Astrocyte of the hippocampus (primary cell): ENCODE measurements around the gene MSH6.

ENCODE experiments used
- DNase-seq: peaks from one replicate; pipeline ENCODE4 v3.0.0; 2011; ENCODE audit warnings: low read depth, low spot score

MSH6 gene

GRCh38 chr2:47782671-47783485 lies at the start of gene MSH6:
Gene MSH6, plus strand, starts transcription at chr2:47783145. Its CDS starts 89 bp downstream, at chr2:47783234.
- peak; percentile 98 for DNase-seq

GRCh38 chr2:47735136-47735869 lies 47.6 kb upstream of the MSH6 start:
- DNase-seq = no peak

DNA sequence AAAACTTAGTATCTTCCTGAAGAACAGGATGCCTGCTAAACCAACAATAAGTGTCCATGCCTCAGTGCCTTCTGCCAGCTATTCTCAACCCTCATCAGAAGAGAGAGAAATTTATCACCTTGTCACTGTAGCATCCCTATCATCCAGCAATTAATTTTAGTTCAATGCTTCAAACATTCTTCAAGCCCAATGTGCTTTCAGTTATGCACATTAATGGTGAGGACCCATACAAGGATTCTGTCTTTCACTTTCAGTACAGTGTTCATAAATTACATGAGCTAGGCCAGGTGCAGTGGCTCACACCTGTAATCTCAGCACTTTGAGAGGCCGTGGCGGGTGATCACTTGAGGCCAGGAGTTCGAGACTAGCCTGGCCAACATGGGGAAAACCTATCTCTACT lies 47.0 kb upstream of the MSH6 start:
- DNase-seq = no peak

- DNase-seq = no peak
These were observed 45.6 kb upstream of the MSH6 start for GRCh38 chr2:47737191-47737975.

DNA sequence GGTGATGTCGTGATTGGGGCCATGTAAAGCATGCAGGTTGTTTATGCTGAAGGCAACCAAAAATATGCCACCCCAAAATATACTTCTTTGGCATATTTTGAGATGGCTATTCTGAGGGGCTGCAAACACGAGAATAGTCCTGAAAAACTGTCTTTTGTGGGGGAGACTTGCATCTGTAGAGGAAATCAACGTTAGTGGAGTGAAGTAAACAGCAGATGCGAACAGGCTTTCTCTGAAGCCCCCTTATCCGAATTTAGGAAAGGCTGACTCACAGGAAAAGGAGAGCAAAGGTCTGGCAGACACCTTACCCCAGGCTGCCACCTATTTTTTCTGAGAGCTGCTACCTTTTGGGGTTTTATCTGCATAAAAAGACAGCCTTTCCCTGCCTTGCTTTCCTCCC lies 44.6 kb upstream of the MSH6 start:
- DNase-seq = no peak

DNA sequence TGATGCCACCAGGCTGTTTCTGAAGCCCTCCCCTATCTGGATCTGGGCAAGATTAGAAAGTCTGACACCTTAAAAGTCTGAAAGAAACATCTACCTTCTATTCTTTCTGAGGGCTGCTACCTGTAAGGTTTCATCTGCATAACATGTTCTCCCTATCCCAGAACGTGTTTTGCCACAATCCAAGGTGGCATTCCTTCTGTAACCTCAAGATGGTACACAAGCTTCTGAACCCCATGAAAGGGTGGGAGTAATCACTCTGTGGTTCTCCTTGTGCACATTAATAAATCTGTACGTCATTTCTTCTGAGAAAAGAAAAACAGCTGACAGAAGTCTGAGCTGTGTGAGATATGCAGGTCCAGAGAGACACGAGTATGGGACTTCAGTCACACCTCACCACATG lies 41.8 kb upstream of the MSH6 start:
- no peak for DNase-seq

DNA sequence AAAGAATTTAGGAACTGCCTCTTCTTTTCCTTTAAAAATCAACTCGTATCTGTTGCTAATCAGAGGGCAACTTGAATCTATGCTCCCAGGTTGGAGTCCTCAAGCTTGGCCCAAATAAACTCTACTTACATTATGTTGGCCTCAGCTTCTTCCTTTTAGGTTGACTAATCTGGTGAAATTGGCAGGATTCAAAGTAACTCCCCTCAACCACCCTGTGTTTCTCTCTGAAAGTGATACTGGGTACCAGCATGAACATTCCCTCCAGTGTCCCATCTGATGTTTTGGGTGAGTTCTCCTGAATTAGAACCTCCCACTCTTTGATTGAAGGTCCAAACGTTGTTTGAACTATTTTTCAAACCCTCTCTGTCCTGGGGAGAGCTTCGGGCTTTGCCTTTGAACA lies 41.3 kb upstream of the MSH6 start:
- DNase-seq = no peak

DNA sequence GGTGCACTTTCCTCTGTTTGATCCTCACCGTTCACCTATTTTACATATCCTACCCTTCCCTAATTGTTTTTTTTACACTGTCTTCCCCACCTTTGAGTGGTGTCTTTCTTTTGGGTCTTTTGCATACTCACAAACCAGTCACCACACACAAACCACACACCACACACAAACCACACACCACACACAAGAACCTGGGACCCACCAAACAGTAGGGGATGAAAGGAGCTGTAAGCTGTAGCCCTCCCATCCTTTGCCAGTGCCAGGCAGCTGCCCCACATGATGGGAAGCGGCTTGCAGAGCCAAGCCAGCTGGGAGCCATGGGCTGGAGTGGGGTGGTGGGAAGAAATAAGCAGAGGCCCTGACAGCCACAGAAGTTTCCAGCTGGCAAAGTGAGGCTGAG lies 38.9 kb upstream of the MSH6 start:
- DNase-seq = no peak

- no peak for DNase-seq
These were observed 35.1 kb upstream of the MSH6 start for GRCh38 chr2:47747878-47748277.

- peak; percentile 5 for DNase-seq
These were observed 31.0 kb upstream of the MSH6 start for GRCh38 chr2:47751856-47752414.

GRCh38 chr2:47767497-47767844 lies 15.5 kb upstream of the MSH6 start:
- DNase-seq = no peak

- DNase-seq = peak; percentile 77
These were observed 14.9 kb upstream of the MSH6 start for GRCh38 chr2:47767880-47768609.

- DNase-seq = no peak
These were observed 13.6 kb upstream of the MSH6 start for GRCh38 chr2:47769318-47769717.

GRCh38 chr2:47771211-47771610 lies 11.7 kb upstream of the MSH6 start:
- DNase-seq = peak; percentile 96

GRCh38 chr2:47772343-47772742 lies 10.6 kb upstream of the MSH6 start:
- no peak for DNase-seq

GRCh38 chr2:47774567-47774966 lies 8.4 kb upstream of the MSH6 start:
- no peak for DNase-seq

GRCh38 chr2:47777277-47777937 lies 5.5 kb upstream of the MSH6 start:
- no peak for DNase-seq

- DNase-seq = no peak
These were observed 4.1 kb upstream of the MSH6 start for GRCh38 chr2:47778698-47779425.

DNA sequence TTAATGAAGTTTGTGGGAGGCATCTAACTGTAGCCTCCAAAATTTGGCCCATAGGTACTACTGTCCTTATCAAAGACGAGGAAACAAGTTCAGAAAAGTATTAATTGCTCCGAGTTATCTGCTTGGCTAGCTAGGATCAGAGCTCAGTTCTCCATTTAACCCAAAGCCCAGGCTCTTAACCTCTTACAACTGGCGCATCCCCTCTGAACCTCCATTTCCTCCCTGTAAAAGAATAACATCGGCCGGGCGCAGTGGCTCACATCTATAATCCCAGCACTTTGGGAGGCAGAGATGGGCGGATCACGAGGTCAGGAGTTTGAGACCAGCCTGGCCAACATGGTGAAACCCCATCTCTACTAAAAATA lies 3.5 kb upstream of the MSH6 start:
- no peak for DNase-seq

DNA sequence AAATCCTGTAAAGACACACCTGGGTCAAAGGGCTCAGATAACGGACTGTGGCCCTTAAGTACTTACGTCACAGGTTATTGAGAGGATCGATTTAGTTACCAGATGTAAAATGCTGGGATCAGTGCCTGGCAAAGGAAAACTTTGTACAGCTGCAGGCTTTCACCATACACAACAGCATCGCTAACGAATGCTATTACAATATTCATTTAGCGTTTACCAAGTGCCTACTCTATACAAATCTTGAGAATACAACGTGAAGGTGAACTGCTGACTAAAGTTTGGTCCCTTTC lies 619 bp upstream of the MSH6 start:
- no peak for DNase-seq
